Erythroblast (primary cell): Measurements from ENCODE around the gene TBC1D1.

Experiments
- GATA1 ChIP-seq: IDR thresholded peaks from 2 replicates; pipeline ENCODE4 v1.6.1; 2011; ENCODE audit warnings: low read depth, mild to moderate bottlenecking, control low read depth, low read length, moderate library complexity
- POLR2A ChIP-seq: IDR thresholded peaks from 2 replicates; pipeline ENCODE4 v1.6.1; 2011; ENCODE audit warnings: mild to moderate bottlenecking, low read length

- TF ChIP-seq POLR2A (no peak), GATA1 (no peak)
Observed at GRCh38 chr4:37995981-37996775, 105.3 kb downstream of the TBC1D1 start.
